ENCODE data around the gene CPXM2.

DNA sequence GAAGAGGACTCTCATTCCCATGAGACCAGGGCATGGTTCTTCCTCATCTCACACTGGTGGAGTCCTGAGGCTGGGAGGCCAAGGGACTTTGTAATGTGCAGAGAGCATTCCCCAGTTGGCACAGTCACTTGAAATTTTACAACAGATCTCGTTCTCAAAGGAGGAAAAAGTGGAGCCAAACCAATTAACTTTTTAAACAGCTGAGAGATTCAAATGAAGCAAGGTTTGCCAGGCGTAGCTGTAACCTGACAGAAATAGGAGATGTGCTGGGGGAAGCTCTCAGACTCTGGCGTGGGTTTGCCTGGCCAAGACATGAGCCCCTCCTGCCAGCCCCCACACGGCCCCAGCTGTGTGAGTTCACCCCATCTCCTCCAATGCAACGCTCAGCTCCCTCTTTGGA lies 12.0 kb upstream of the CPXM2 start:
- TF ChIP-seq CTCF (conservative IDR thresholded peaks at IDR 0.05; ENCODE audit: low read length) (no peak), EZH2phosphoT487 (IDR thresholded peaks at IDR 0.05; ENCODE audit: borderline replicate concordance, low read depth, low read length) (no peak)

Measured in OCI-LY7 (cell line).